Osteoblast (primary cell): ENCODE results near the gene ANKUB1. TPM values are rescaled to one million over a fixed set of nuclear protein-coding genes. Genes with fewer than 3 reads are reported as not detected.
"Not testable (repeated sequence)": the region's sequence is repeated elsewhere in the genome, so short reads cannot be mapped to it uniquely, and the experiment has no call there.

ENCODE experiments used
- DNase-seq: peaks from one replicate; pipeline ENCODE4 v3.0.0; 2011; ENCODE audit warnings: low spot score, mixed read lengths; ENCODE audit not compliant: insufficient read length; ENCODE audit errors: missing footprints
- H2AFZ ChIP-seq: 2 replicates; pipeline ENCODE4 v1.6.0; 2011; ENCODE audit warnings: mild to moderate bottlenecking, low read length
- H3K27ac ChIP-seq: 2 replicates; pipeline ENCODE4 v1.5.1; 2011; ENCODE audit warnings: mild to moderate bottlenecking, low read depth, low read length, moderate library complexity
- H3K27me3 ChIP-seq: 2 replicates; pipeline ENCODE4 v1.6.0; 2012; ENCODE audit warnings: mild to moderate bottlenecking, control low read depth, inconsistent platforms, low read length, moderate library complexity; ENCODE audit not compliant: insufficient read depth
- H3K36me3 ChIP-seq: 2 replicates; pipeline ENCODE4 v1.5.1; 2011; ENCODE audit warnings: mild to moderate bottlenecking, low read length, control low read depth, moderate library complexity; ENCODE audit not compliant: insufficient read depth
- H3K4me1 ChIP-seq: 2 replicates; pipeline ENCODE4 v1.5.1; 2011; ENCODE audit warnings: mild to moderate bottlenecking, low read length, control low read depth, moderate library complexity; ENCODE audit not compliant: insufficient read depth
- H3K4me2 ChIP-seq: 2 replicates; pipeline ENCODE4 v1.6.0; 2011; ENCODE audit warnings: mild to moderate bottlenecking, low read length; ENCODE audit not compliant: insufficient read depth
- H3K4me3 ChIP-seq: fragments of 200-600 bp; sonication (generic); 3 replicates; pipeline ENCODE4 v1.5.1; 2012; ENCODE audit warnings: mild to moderate bottlenecking, low read length, inconsistent platforms; ENCODE audit not compliant: insufficient read depth
- H3K79me2 ChIP-seq: 2 replicates; pipeline ENCODE4 v1.6.0; 2012; ENCODE audit warnings: mild to moderate bottlenecking, low read length, control low read depth, inconsistent platforms; ENCODE audit not compliant: insufficient read depth
- H3K9me3 ChIP-seq: 2 replicates; pipeline ENCODE4 v1.5.1; 2011; ENCODE audit warnings: low read depth, low read length, control low read depth
- H4K20me1 ChIP-seq: 2 replicates; pipeline ENCODE4 v1.6.0; 2012; ENCODE audit warnings: mild to moderate bottlenecking, low read length, control low read depth; ENCODE audit not compliant: insufficient read depth
- CTCF ChIP-seq: IDR thresholded peaks from 2 replicates; pipeline ENCODE4 v1.5.1; 2011; ENCODE audit warnings: mild to moderate bottlenecking, low read depth, low read length, moderate library complexity; ENCODE audit errors: extremely low read depth
- total RNA-seq: library from RNA; depleted of rRNA; stranded (reverse); fragments of >200 nt; gene quantifications from 2 replicates; pipeline ENCODE4 v1.2.3, GENCODE V29; 2012

ANKUB1 gene, protein sequence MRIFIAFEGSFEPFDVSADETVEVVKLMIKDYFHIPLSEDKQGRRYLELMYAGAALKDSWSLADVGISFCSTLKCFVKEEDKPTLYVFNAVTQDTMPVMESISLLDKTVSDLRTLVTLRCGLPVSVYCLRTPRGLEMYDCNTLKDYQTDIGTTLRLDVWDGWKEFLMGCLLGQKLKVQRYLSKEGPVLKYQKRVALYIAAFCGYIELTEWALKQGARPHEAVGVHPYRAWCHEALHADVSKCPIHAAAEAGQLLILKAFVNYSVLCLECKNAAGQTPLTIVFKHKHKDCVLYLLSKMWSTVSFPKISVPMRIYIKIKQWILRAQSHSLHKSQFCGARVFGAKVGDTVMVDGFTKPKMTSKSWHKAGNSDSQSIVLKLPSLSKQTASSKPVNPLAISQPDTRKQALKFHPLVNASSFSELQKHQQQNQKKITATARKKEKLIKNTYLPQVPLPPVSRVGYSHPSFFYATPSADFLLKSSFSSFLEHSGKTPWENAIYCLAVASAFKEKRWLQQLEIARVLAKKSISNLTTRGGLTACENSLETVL
- under 0.01 TPM in 1 of 2 replicates, not detected in the other for total RNA-seq

DNA sequence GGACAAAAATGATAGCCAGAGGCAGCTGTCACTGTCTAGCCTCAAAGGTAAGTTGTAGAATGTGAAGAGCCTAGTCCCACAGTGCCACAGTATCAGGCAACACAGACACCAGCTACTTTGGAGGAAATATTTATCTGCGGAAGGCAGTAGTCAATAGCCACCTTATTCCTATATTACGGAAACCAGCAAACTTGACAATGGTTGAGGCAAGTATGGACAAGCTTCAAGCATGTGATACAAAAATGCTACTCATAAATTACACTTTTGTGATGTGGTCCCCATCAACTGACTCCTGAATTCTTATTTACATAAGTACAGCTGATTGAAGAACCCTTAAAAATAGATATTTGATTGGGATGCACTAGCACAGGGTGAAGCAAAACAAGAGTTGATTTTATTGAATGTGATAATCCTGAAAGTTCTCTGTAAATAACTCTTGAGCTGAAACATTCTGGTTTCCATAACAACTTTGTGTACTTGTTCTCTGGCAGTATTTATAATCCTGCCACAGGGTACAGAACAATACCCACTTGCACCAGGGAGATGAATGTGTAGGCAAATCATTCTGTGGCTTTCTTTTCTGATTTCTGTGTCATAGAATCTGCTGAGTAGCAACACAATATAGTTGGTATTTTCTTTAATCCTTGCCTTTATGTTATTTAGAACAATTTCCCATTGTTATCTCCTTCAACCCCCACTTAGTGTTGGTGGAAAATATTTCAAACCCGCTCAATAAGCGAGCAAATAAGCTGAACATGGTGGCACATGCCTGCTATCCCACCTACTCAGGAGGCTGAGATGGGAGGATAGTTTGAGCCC, at the start of gene ANKUB1:
Gene ANKUB1 (minus strand): TSS at position 103 of the 819 bp plus-strand sequence. CDS start 188 bp downstream, outside the sequence.
- H2AFZ ChIP-seq = no peak within 1 kb of the TSS
- H3K27ac ChIP-seq = no peak within 1 kb of the TSS
- H3K9me3 ChIP-seq = no peaks in the 10 kb centered on the region
- H4K20me1 ChIP-seq = no peaks in the 10 kb centered on the region
- H3K27me3 ChIP-seq = no peaks in the 10 kb centered on the region
- DNase-seq = no peak
- no peak within 1 kb of the TSS for H3K4me2 ChIP-seq
- H3K36me3 ChIP-seq = no peaks in the 10 kb centered on the region
- H3K4me3 ChIP-seq = no peak within 1 kb of the TSS
- TF ChIP-seq CTCF = no peak
- no peaks in the 10 kb centered on the region for H3K79me2 ChIP-seq
- peaks cover 9% of the 10 kb centered on the region for H3K4me1 ChIP-seq

- H4K20me1 ChIP-seq = peaks cover 2% of the 10 kb centered on the region
- no peak for TF ChIP-seq CTCF
- H3K9me3 ChIP-seq = no peaks in the 10 kb centered on the region
- no peak for DNase-seq
- H2AFZ ChIP-seq = no peak overlapping the region
- no peak overlapping the region for H3K27ac ChIP-seq
- no peaks in the 10 kb centered on the region for H3K36me3 ChIP-seq
- H3K4me2 ChIP-seq = no peak overlapping the region
- H3K79me2 ChIP-seq = peaks cover 49% of the 10 kb centered on the region
- no peak overlapping the region for H3K4me3 ChIP-seq
- no peaks in the 10 kb centered on the region for H3K4me1 ChIP-seq
- no peaks in the 10 kb centered on the region for H3K27me3 ChIP-seq
Measured at GRCh38 chr3:149839896-149840295, 47.5 kb upstream of the ANKUB1 start.

- peaks cover 50% of the 10 kb centered on the region for H3K79me2 ChIP-seq
- DNase-seq, H3K27ac ChIP-seq, H3K4me3 ChIP-seq, H4K20me1 ChIP-seq, H3K4me2 ChIP-seq, H3K36me3 ChIP-seq, H3K4me1 ChIP-seq, H2AFZ ChIP-seq, H3K9me3 ChIP-seq, H3K27me3 ChIP-seq: not testable (repeated sequence)
Measured at GRCh38 chr3:149839469-149839868, 47.1 kb upstream of the ANKUB1 start.

DNA sequence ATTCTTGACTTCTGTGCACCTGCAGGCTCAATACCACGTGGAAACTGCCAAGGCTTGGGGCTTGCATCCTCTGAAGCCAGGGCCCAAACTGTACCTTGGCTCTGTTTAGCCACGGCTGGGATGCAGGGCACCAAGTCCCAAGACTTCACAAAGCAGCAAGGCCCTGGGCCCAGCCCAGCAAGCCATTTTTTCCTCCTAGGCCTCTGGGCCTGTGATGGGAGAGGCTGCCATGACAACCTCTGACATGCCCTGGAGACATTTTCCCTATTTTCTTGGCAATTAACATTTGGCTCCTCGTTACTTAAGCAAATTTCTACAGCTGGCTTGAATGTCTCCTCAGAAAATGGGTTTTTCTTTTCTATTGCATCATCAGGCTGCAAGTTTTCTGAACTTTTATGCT, 46.1 kb upstream of the ANKUB1 start:
- not testable (repeated sequence) for H3K36me3 ChIP-seq, H3K27me3 ChIP-seq, H3K4me3 ChIP-seq, H4K20me1 ChIP-seq, H3K4me1 ChIP-seq, H3K27ac ChIP-seq, H3K9me3 ChIP-seq, H2AFZ ChIP-seq, H3K4me2 ChIP-seq, DNase-seq
- peaks cover 45% of the 10 kb centered on the region for H3K79me2 ChIP-seq
